Osteoblast (primary cell): ENCODE data around the gene NDUFV3. TPM values are rescaled to one million over a fixed set of nuclear protein-coding genes. Genes with fewer than 3 reads are reported as not detected.
"Not testable (repeated sequence)": the region's sequence is repeated elsewhere in the genome, so short reads cannot be mapped to it uniquely, and the experiment has no call there.

Source experiments
- DNase-seq: peaks from one replicate; pipeline ENCODE4 v3.0.0; 2011; ENCODE audit warnings: low spot score, mixed read lengths; ENCODE audit not compliant: insufficient read length; ENCODE audit errors: missing footprints
- H2AFZ ChIP-seq: 2 replicates; pipeline ENCODE4 v1.6.0; 2011; ENCODE audit warnings: mild to moderate bottlenecking, low read length
- H3K27ac ChIP-seq: 2 replicates; pipeline ENCODE4 v1.5.1; 2011; ENCODE audit warnings: mild to moderate bottlenecking, low read depth, low read length, moderate library complexity
- H3K27me3 ChIP-seq: 2 replicates; pipeline ENCODE4 v1.6.0; 2012; ENCODE audit warnings: mild to moderate bottlenecking, control low read depth, inconsistent platforms, low read length, moderate library complexity; ENCODE audit not compliant: insufficient read depth
- H3K36me3 ChIP-seq: 2 replicates; pipeline ENCODE4 v1.5.1; 2011; ENCODE audit warnings: mild to moderate bottlenecking, low read length, control low read depth, moderate library complexity; ENCODE audit not compliant: insufficient read depth
- H3K4me1 ChIP-seq: 2 replicates; pipeline ENCODE4 v1.5.1; 2011; ENCODE audit warnings: mild to moderate bottlenecking, low read length, control low read depth, moderate library complexity; ENCODE audit not compliant: insufficient read depth
- H3K4me2 ChIP-seq: 2 replicates; pipeline ENCODE4 v1.6.0; 2011; ENCODE audit warnings: mild to moderate bottlenecking, low read length; ENCODE audit not compliant: insufficient read depth
- H3K4me3 ChIP-seq: fragments of 200-600 bp; sonication (generic); 3 replicates; pipeline ENCODE4 v1.5.1; 2012; ENCODE audit warnings: mild to moderate bottlenecking, low read length, inconsistent platforms; ENCODE audit not compliant: insufficient read depth
- H3K79me2 ChIP-seq: 2 replicates; pipeline ENCODE4 v1.6.0; 2012; ENCODE audit warnings: mild to moderate bottlenecking, low read length, control low read depth, inconsistent platforms; ENCODE audit not compliant: insufficient read depth
- H3K9me3 ChIP-seq: 2 replicates; pipeline ENCODE4 v1.5.1; 2011; ENCODE audit warnings: low read depth, low read length, control low read depth
- H4K20me1 ChIP-seq: 2 replicates; pipeline ENCODE4 v1.6.0; 2012; ENCODE audit warnings: mild to moderate bottlenecking, low read length, control low read depth; ENCODE audit not compliant: insufficient read depth
- CTCF ChIP-seq: IDR thresholded peaks from 2 replicates; pipeline ENCODE4 v1.5.1; 2011; ENCODE audit warnings: mild to moderate bottlenecking, low read depth, low read length, moderate library complexity; ENCODE audit errors: extremely low read depth
- total RNA-seq: library from RNA; depleted of rRNA; stranded (reverse); fragments of >200 nt; gene quantifications from 2 replicates; pipeline ENCODE4 v1.2.3, GENCODE V29; 2012

The NDUFV3 gene
- total RNA-seq, 1 donor, result 66.2 TPM

DNA sequence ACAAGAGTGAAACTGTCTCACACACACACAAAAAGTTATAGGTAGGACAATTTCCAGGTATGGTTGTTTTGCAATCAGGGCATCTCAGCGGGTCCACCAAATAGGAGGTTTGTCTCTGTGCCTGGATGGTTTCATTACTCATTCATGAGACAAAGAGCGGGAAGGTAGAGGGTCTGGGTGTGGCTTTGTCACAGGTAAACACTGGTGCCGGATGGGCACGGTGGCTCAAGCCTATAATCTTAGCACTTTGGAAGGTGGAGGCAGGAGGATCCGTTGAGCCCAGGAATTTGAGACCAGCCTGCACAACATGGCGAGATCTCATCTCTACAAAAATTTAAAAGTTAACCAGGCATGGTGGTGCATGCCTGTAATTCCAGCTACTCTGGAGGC is 48.6 kb downstream of the NDUFV3 start:
- Histone ChIP-seq H4K20me1 (no peaks in the 10 kb centered on the region), H3K4me2 (no peak overlapping the region), H2AFZ (no peak overlapping the region), H3K27me3 (no peaks in the 10 kb centered on the region), H3K4me1 (peaks cover 8% of the 10 kb centered on the region), H3K79me2 (no peaks in the 10 kb centered on the region), H3K9me3 (no peaks in the 10 kb centered on the region), H3K4me3 (no peak overlapping the region), H3K27ac (no peak overlapping the region), H3K36me3 (no peaks in the 10 kb centered on the region)
- TF ChIP-seq CTCF, result no peak
- DNase-seq, result no peak

DNA sequence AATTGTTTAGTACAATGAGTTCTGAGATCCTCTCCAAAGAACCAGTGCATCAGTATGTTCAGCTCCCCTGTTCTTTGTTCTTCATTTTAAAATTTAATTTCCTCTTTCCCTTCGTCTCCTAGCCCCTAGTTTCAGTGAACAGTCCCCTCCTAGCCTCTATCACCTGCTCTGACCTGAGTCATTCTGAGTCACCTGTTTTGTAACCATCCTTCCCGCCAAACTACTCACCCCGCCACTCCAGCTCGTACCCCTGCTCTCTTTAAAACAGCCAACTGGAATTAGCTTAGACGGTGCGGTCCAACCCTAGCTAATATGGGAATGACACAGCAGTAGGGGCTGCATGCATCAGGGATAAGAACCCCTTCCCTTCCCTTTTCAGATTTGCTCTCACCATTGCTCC is 49.1 kb downstream of the NDUFV3 start:
- Histone ChIP-seq H4K20me1 (no peaks in the 10 kb centered on the region), H2AFZ (no peak overlapping the region), H3K4me3 (no peak overlapping the region), H3K9me3 (no peaks in the 10 kb centered on the region), H3K27ac (no peak overlapping the region), H3K36me3 (no peaks in the 10 kb centered on the region), H3K79me2 (no peaks in the 10 kb centered on the region), H3K4me2 (no peak overlapping the region), H3K27me3 (no peaks in the 10 kb centered on the region), H3K4me1 (peaks cover 8% of the 10 kb centered on the region)
- no peak for TF ChIP-seq CTCF
- no peak for DNase-seq

DNA sequence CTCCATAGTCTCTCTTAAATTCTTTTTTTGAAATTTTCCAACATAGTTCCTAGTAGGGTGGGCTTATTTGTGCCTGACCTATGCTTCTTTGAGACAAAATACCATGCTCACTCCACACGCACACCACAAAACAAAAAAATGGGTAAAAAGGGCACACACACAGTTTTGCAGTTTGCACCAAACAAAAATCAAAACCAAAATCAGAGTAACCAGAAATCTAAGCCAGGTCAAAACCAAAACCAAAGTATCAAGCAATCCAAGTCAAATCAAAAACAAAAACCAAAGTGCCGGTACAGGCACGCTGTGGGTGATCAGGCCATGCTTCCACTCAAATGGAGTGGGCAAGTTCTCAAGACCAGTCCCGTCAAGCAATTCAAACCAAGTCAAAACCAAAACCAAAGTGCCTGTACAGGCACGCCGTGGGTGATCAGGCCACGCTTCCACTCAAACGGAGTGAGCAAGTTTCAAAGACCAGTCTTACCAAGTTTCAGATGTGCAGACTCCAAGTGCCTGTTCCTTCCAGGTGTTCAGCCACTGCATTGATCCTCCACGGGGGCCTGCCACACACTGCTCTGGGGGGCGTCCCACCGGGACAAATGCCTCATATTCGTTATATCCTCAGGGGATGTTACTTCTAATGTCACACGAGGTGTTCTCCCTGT is 56.1 kb downstream of the NDUFV3 start:
- H3K4me3 ChIP-seq, H3K4me1 ChIP-seq, H3K9me3 ChIP-seq, H2AFZ ChIP-seq, DNase-seq, H3K27ac ChIP-seq, H3K36me3 ChIP-seq, H3K27me3 ChIP-seq, H3K79me2 ChIP-seq, H4K20me1 ChIP-seq: not testable (repeated sequence)
- H3K4me2 ChIP-seq, result peak overlapping the region; percentile 51

DNA sequence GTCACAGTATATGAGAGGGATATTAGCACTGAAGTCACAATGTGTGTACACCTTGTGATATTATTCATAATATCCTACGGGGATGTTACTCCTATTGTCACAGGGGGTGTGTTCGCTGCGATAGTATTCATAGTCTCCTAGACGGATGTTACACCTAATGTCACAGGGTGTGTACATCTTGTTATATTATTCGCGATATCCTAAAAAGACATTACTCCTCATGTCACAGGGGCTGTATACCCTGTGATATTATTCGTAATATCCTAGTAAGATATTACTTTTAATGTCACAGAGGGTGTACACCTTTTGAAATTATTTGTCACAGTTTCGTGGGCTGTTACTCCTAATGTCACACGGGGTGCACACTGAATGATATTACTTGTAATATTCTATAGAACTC is 58.1 kb downstream of the NDUFV3 start:
- not testable (repeated sequence) for H2AFZ ChIP-seq, H3K79me2 ChIP-seq, H4K20me1 ChIP-seq, H3K9me3 ChIP-seq, DNase-seq, H3K27ac ChIP-seq, H3K4me2 ChIP-seq, H3K4me3 ChIP-seq, H3K27me3 ChIP-seq, H3K4me1 ChIP-seq, H3K36me3 ChIP-seq

- H3K27ac ChIP-seq, result no peak overlapping the region
- no peak overlapping the region for H3K4me3 ChIP-seq
- H3K9me3 ChIP-seq, result no peaks in the 10 kb centered on the region
- DNase-seq, result no peak
- H3K27me3 ChIP-seq, result no peaks in the 10 kb centered on the region
- no peak overlapping the region for H2AFZ ChIP-seq
- no peaks in the 10 kb centered on the region for H3K36me3 ChIP-seq
- TF ChIP-seq CTCF, result no peak
- H3K79me2 ChIP-seq, result no peaks in the 10 kb centered on the region
- H3K4me1 ChIP-seq, result no peaks in the 10 kb centered on the region
- H4K20me1 ChIP-seq, result no peaks in the 10 kb centered on the region
- H3K4me2 ChIP-seq, result no peak overlapping the region
These were observed 63.9 kb downstream of the NDUFV3 start for GRCh38 chr21:42956824-42957630.

- H3K4me1 ChIP-seq, H3K4me2 ChIP-seq, H3K27ac ChIP-seq, H3K9me3 ChIP-seq, H3K27me3 ChIP-seq, H3K79me2 ChIP-seq, DNase-seq, H4K20me1 ChIP-seq, H3K36me3 ChIP-seq, H3K4me3 ChIP-seq, H2AFZ ChIP-seq: not testable (repeated sequence)
These were observed 65.0 kb downstream of the NDUFV3 start for GRCh38 chr21:42958122-42958521.
